HepG2 (cell line): ENCODE results near the gene PRPSAP2. TPM values are rescaled to one million over a fixed set of nuclear protein-coding genes. Genes with fewer than 3 reads are reported as not detected.

Experiments used
- BORCS8-MEF2B ChIP-seq: sonication (generic); formaldehyde crosslinking; IDR thresholded peaks from 2 replicates; pipeline ENCODE4 v1.8.0; 2022; ENCODE audit warnings: mild to moderate bottlenecking, missing genetic modification reagents
- HES4 ChIP-seq: sonication (generic); formaldehyde crosslinking; IDR thresholded peaks from 2 replicates; pipeline ENCODE4 v1.9.0; 2021; ENCODE audit warnings: mild to moderate bottlenecking, missing genetic modification reagents, borderline replicate concordance
- HNRNPK ChIP-seq: fragments of 200-400 bp; formaldehyde crosslinking; IDR thresholded peaks from 2 replicates; pipeline ENCODE4 v1.6.1; 2018; ENCODE audit warnings: low read length, low read depth, moderate library complexity, mild to moderate bottlenecking; ENCODE audit not compliant: poor library complexity, severe bottlenecking
- NFYC ChIP-seq: IDR thresholded peaks from 2 replicates; pipeline ENCODE4 v1.6.1; 2016; ENCODE audit warnings: missing genetic modification reagents, missing compliant biosample characterization
- SALL1 ChIP-seq: sonication (generic); formaldehyde crosslinking; IDR thresholded peaks from 2 replicates; pipeline ENCODE4 v1.8.0; 2022; ENCODE audit warnings: mild to moderate bottlenecking, missing genetic modification reagents
- SMC3 ChIP-seq: IDR thresholded peaks from 2 replicates; pipeline ENCODE4 v1.6.1; 2011; ENCODE audit warnings: low read length, improper control_type of control experiment
- TRAFD1 ChIP-seq: sonication (generic); formaldehyde crosslinking; IDR thresholded peaks from 2 replicates; pipeline ENCODE4 v1.5.1; 2020; ENCODE audit warnings: missing genetic modification reagents, mild to moderate bottlenecking, borderline replicate concordance
- U2AF2 ChIP-seq: fragments of 200-400 bp; formaldehyde crosslinking; IDR thresholded peaks from 2 replicates; pipeline ENCODE4 v1.6.1; 2017; ENCODE audit warnings: low read depth, mild to moderate bottlenecking, low read length
- ZBTB40 ChIP-seq, 2 experiments: fragments of 450-650 bp in 1 of 2; sonication (generic) in 1 of 2; formaldehyde crosslinking in 1 of 2; IDR thresholded peaks; 2 replicates each; pipeline versions ENCODE4 v1.6.1 to v1.8.0; 2016 to 2022; ENCODE audit warnings: antibody characterized with exemption in 1 of 2, mild to moderate bottlenecking in 1 of 2, missing genetic modification reagents in 1 of 2
- ZMYM2 ChIP-seq: sonication (generic); formaldehyde crosslinking; IDR thresholded peaks from 2 replicates; pipeline ENCODE4 v1.8.0; 2022; ENCODE audit warnings: mild to moderate bottlenecking, missing genetic modification reagents
- ZNF329 ChIP-seq: sonication (generic); formaldehyde crosslinking; IDR thresholded peaks from 2 replicates; pipeline ENCODE4 v1.9.0; 2021; ENCODE audit warnings: low read depth, mild to moderate bottlenecking, missing genetic modification reagents
- ZNF331 ChIP-seq: sonication (generic); formaldehyde crosslinking; IDR thresholded peaks from 2 replicates; pipeline ENCODE4 v1.4.0; 2020; ENCODE audit warnings: missing genetic modification reagents
- ZNF574 ChIP-seq: sonication (generic); formaldehyde crosslinking; IDR thresholded peaks from 2 replicates; pipeline ENCODE4 v1.4.0; 2020; ENCODE audit warnings: missing genetic modification reagents
- ZSCAN30 ChIP-seq: sonication (generic); formaldehyde crosslinking; IDR thresholded peaks from 2 replicates; pipeline ENCODE4 v1.5.0; 2020; ENCODE audit warnings: mild to moderate bottlenecking, missing genetic modification reagents
- polyA plus RNA-seq, 8 experiments: library from polyadenylated mRNA; depleted of rRNA in 3 of 8; stranded (reverse) in 7 of 8; unstranded in 1 of 8; fragments of >200 nt; fragmentation: Illumina TruSeq in 4 of 8; extraction: Trizol in 4 of 8; gene quantifications; 2 replicates each; pipeline versions ENCODE4 v1.2.1 to v1.2.3, GENCODE V29; 2011 to 2016; ENCODE audit warnings: low read depth in 4 of 8, missing spikeins in 1 of 8, mixed read lengths in 1 of 8; ENCODE audit not compliant: insufficient read depth in 1 of 8
- total RNA-seq, 5 experiments: library from RNA; depleted of rRNA; stranded (reverse); fragments of >200 nt; fragmentation: Illumina TruSeq; extraction: Trizol; gene quantifications; 2 replicates each; pipeline ENCODE4 v1.2.3, GENCODE V29; 2016; ENCODE audit warnings: low read depth in 1 of 5

The PRPSAP2 gene
- total and polyA plus RNA-seq, 2 of the 13 experiments (the other 11 are each of a cell fraction or from before 2014, with no cell fraction given): 34.0 to 58.9 TPM

GRCh38 chr17:18855831-18856569 is 1.9 kb upstream of the PRPSAP2 start (continued):
- TF ChIP-seq ZBTB40 (IDR thresholded peaks at IDR 0.05) (no peak), ZBTB40 (CRISPR knock-in tag; IDR thresholded peaks at IDR 0.05) (peak; percentile 62; the same call in 1 of the 2 replicates), BORCS8-MEF2B (CRISPR knock-in tag) (peak; percentile 73; the same call in 1 of the 2 replicates), SALL1 (peak; percentile 72; the same call in 1 of the 2 replicates), HES4 (CRISPR knock-in tag) (no peak), U2AF2 (no peak), ZNF331 (peak; percentile 49), ZMYM2 (CRISPR knock-in tag) (no peak), NFYC (peak; percentile 93), ZNF329 (CRISPR knock-in tag) (no peak), ZNF574 (peak; percentile 63), SMC3 (no peak), TRAFD1 (no peak; the same call in 1 of the 2 replicates), HNRNPK (no peak), ZSCAN30 (no peak)
